ENCODE results near the gene RGL1. TPM values are rescaled to one million over a fixed set of nuclear protein-coding genes. Genes with fewer than 3 reads are reported as not detected.
"Not testable (repeated sequence)": the region's sequence is repeated elsewhere in the genome, so short reads cannot be mapped to it uniquely, and the experiment has no call there.

The RGL1 gene
- total RNA-seq, 1 experiment from 2014 or later: 2.1 TPM

DNA sequence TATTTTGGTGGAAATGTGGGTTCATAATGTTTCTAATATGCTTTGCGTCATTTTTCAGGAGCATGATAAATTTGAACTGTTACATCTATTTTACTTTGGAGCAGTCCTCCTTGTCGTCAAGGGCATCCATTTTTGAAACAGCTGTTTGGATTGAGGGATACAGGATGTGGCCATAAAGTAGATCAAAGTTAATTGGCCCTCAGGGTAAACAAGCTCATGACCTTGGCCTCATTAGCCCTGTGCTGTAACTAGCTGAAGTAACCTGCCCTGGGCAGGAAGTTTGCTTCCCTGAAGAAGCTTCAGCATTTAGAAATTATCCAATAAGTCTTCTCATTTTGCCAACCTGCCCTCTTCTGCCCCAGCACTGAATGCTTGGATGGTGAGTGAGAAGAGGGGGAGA, 24.8 kb upstream of the RGL1 start:
- Mint-ChIP-seq H3K9me3 (ENCODE audit: unreplicated experiment) (peaks cover 10% of the 10 kb centered on the region), H3K4me3 (ENCODE audit: unreplicated experiment) (no peak overlapping the region)
- intact Hi-C loops (cut with micrococcal nuclease): no loop called here

GRCh38 chr1:183780757-183781156, 24.2 kb upstream of the RGL1 start:
- no TSS peak for BruUV-seq (replicated peaks)
- ChIA-PET CTCF (interaction anchor here (0.9 kb wide), 1 partner anchor 108 kb away, joined by 3 read pairs; no protein-coding TSS in a partner anchor), POLR2A (interaction anchor here (0.6 to 0.9 kb wide), 2 partner anchors 57 to 102 kb away, joined by 3 read pairs; no protein-coding TSS in a partner anchor)
- Mint-ChIP-seq H3K27ac (ENCODE audit: low read depth, unreplicated experiment) (no peak overlapping the region), H3K9me3 (ENCODE audit: unreplicated experiment) (peaks cover 7% of the 10 kb centered on the region), H3K36me3 (ENCODE audit: insufficient read depth, unreplicated experiment) (no peaks in the 10 kb centered on the region), H3K27me3 (ENCODE audit: insufficient read depth, unreplicated experiment) (no peaks in the 10 kb centered on the region), H3K4me1 (ENCODE audit: insufficient read depth, unreplicated experiment) (peaks cover 19% of the 10 kb centered on the region), H3K4me3 (ENCODE audit: unreplicated experiment) (no peak overlapping the region)
- intact Hi-C loops (cut with micrococcal nuclease): no loop called here
- DNase-seq (ENCODE audit: unreplicated experiment): no peak
- TF ChIP-seq, protein P1, sequence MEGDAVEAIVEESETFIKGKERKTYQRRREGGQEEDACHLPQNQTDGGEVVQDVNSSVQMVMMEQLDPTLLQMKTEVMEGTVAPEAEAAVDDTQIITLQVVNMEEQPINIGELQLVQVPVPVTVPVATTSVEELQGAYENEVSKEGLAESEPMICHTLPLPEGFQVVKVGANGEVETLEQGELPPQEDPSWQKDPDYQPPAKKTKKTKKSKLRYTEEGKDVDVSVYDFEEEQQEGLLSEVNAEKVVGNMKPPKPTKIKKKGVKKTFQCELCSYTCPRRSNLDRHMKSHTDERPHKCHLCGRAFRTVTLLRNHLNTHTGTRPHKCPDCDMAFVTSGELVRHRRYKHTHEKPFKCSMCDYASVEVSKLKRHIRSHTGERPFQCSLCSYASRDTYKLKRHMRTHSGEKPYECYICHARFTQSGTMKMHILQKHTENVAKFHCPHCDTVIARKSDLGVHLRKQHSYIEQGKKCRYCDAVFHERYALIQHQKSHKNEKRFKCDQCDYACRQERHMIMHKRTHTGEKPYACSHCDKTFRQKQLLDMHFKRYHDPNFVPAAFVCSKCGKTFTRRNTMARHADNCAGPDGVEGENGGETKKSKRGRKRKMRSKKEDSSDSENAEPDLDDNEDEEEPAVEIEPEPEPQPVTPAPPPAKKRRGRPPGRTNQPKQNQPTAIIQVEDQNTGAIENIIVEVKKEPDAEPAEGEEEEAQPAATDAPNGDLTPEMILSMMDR (IDR thresholded peaks at IDR 0.05; ENCODE audit: unreplicated experiment): no peak

More for the DNA sequence above, 24.8 kb upstream of the RGL1 start:
- Mint-ChIP-seq H3K27ac (ENCODE audit: low read depth, unreplicated experiment) (no peak overlapping the region), H3K27me3 (ENCODE audit: insufficient read depth, unreplicated experiment) (no peaks in the 10 kb centered on the region), H3K36me3 (ENCODE audit: insufficient read depth, unreplicated experiment) (no peaks in the 10 kb centered on the region), H3K4me1 (ENCODE audit: insufficient read depth, unreplicated experiment) (peaks cover 19% of the 10 kb centered on the region)
- no TSS peak for BruUV-seq (replicated peaks)
- no peak for DNase-seq (ENCODE audit: unreplicated experiment)
- POLR2A ChIA-PET: interaction anchor here (0.9 kb wide), 1 partner anchor 56 kb away, joined by 3 read pairs; no protein-coding TSS in a partner anchor
- CTCF ChIA-PET: no interaction called here
- TF ChIP-seq, protein P1 (IDR thresholded peaks at IDR 0.05; ENCODE audit: unreplicated experiment): no peak

GRCh38 chr1:183783342-183783741, 21.6 kb upstream of the RGL1 start:
- Mint-ChIP-seq H3K36me3 (ENCODE audit: insufficient read depth, unreplicated experiment) (no peaks in the 10 kb centered on the region), H3K4me3 (ENCODE audit: unreplicated experiment) (no peak overlapping the region), H3K27me3 (ENCODE audit: insufficient read depth, unreplicated experiment) (no peaks in the 10 kb centered on the region), H3K27ac (ENCODE audit: low read depth, unreplicated experiment) (no peak overlapping the region), H3K9me3 (ENCODE audit: unreplicated experiment) (no peaks in the 10 kb centered on the region), H3K4me1 (ENCODE audit: insufficient read depth, unreplicated experiment) (peaks cover 19% of the 10 kb centered on the region)
- POLR2A ChIA-PET: no interaction called here
- intact Hi-C loops (cut with micrococcal nuclease): no loop called here
- TF ChIP-seq, protein P1 (IDR thresholded peaks at IDR 0.05; ENCODE audit: unreplicated experiment): no peak
- CTCF ChIA-PET: interaction anchor here (0.6 to 1.6 kb wide), 3 partner anchors 15 to 405 kb away, joined by 3 to 7 read pairs (median 6); no protein-coding TSS in a partner anchor
- no TSS peak for BruUV-seq (replicated peaks)
- DNase-seq (ENCODE audit: unreplicated experiment): peak; percentile 65

GRCh38 chr1:183783767-183784637, 20.9 kb upstream of the RGL1 start:
- intact Hi-C loops (cut with micrococcal nuclease): no loop called here
- CTCF ChIA-PET: interaction anchor here (0.5 to 1.6 kb wide), 3 partner anchors 128 to 739 kb away, joined by 3 to 7 read pairs (median 3); no protein-coding TSS in a partner anchor
- POLR2A ChIA-PET: interaction anchor here (1.1 kb wide), 1 partner anchor 53 kb away, joined by 3 read pairs; no protein-coding TSS in a partner anchor
- no peaks in the 10 kb centered on the region for H3K36me3 Mint-ChIP-seq (ENCODE audit: insufficient read depth, unreplicated experiment)
- DNase-seq (ENCODE audit: unreplicated experiment): peak; percentile 79
- H3K4me1 Mint-ChIP-seq (ENCODE audit: insufficient read depth, unreplicated experiment): peaks cover 19% of the 10 kb centered on the region
- no TSS peak for BruUV-seq (replicated peaks)
- no peak overlapping the region for H3K4me3 Mint-ChIP-seq (ENCODE audit: unreplicated experiment)
- no peaks in the 10 kb centered on the region for H3K27me3 Mint-ChIP-seq (ENCODE audit: insufficient read depth, unreplicated experiment)
- no peaks in the 10 kb centered on the region for H3K9me3 Mint-ChIP-seq (ENCODE audit: unreplicated experiment)
- H3K27ac Mint-ChIP-seq (ENCODE audit: low read depth, unreplicated experiment): peak overlapping the region; percentile 4
- TF ChIP-seq, protein P1 (IDR thresholded peaks at IDR 0.05; ENCODE audit: unreplicated experiment): no peak

DNA sequence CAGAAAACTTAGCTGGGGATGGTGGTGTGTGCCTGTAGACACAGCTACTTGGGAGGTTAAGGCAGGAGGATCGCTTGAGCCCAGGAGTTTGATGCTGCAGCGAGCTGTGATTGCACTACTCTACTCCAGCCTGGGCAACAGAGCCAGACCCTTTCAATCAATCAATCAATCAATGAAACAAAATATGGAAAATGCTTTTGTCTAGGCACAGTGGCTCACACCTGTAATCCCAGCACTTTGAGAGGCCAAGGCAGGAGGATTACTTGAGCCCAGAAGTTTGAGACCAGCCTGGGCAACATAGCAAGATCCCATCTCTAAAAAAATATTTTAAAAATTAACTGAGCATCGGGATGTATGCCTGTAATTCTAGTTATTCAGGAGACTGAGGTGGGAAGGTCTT, 19.0 kb upstream of the RGL1 start:
- H3K9me3 Mint-ChIP-seq (ENCODE audit: unreplicated experiment); H3K36me3 Mint-ChIP-seq (ENCODE audit: insufficient read depth, unreplicated experiment); H3K27ac Mint-ChIP-seq (ENCODE audit: low read depth, unreplicated experiment); intact Hi-C loops (cut with micrococcal nuclease); DNase-seq (ENCODE audit: unreplicated experiment); H3K27me3 Mint-ChIP-seq (ENCODE audit: insufficient read depth, unreplicated experiment); CTCF ChIA-PET; H3K4me3 Mint-ChIP-seq (ENCODE audit: unreplicated experiment); POLR2A ChIA-PET; BruUV-seq (replicated peaks): not testable (repeated sequence)
- peaks cover 19% of the 10 kb centered on the region for H3K4me1 Mint-ChIP-seq (ENCODE audit: insufficient read depth, unreplicated experiment)

Data from MCF 10A (cell line).